Adrenal gland (tissue), 5 donors: ENCODE results near the gene NPAS3.

Experiments used
- POLR2A ChIP-seq, 2 donors: fragments of 450-650 bp; IDR thresholded peaks; one replicate each; pipeline ENCODE4 v1.6.1; 2017; ENCODE audit warnings: antibody characterized with exemption in 2 of 2, mild to moderate bottlenecking in 2 of 2, moderate library complexity in 1 of 2
- TF ChIP-seq, protein P1 (sequence below), 6 experiments: fragments of 450-650 bp in 4 of 6; fragments of 200-600 bp in 2 of 6; sonication (generic) in 1 of 6; IDR thresholded peaks; 1 replicate in 5 of 6; 2 replicates in 1 of 6; pipeline versions ENCODE4 v1.5.1 to v1.8.0; 2016 to 2021; ENCODE audit warnings: antibody characterized with exemption in 6 of 6, mild to moderate bottlenecking in 2 of 6, moderate library complexity in 1 of 6
- donor health status: DM: no; HTN: no; CAD: no.

DNA sequence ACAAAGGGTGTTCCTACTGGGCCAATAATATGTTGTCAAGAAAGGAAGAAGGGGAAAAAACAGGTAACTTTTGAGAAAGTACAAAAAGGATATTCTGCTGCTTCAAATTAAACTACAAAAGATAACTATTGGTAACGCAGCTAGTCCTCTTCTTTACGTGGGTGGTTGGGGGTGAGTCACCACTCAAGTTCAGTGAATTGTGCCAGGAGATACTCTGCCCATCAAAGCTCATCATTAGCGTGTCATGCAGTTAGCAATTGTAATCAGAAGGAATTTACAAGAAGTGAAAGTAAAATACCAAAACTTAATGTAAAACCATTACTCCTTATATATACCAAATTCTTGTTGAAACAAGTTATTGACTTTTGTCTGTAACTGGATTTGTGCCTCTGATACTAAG lies 342.0 kb downstream of the NPAS3 start:
- TF ChIP-seq, protein P1, sequence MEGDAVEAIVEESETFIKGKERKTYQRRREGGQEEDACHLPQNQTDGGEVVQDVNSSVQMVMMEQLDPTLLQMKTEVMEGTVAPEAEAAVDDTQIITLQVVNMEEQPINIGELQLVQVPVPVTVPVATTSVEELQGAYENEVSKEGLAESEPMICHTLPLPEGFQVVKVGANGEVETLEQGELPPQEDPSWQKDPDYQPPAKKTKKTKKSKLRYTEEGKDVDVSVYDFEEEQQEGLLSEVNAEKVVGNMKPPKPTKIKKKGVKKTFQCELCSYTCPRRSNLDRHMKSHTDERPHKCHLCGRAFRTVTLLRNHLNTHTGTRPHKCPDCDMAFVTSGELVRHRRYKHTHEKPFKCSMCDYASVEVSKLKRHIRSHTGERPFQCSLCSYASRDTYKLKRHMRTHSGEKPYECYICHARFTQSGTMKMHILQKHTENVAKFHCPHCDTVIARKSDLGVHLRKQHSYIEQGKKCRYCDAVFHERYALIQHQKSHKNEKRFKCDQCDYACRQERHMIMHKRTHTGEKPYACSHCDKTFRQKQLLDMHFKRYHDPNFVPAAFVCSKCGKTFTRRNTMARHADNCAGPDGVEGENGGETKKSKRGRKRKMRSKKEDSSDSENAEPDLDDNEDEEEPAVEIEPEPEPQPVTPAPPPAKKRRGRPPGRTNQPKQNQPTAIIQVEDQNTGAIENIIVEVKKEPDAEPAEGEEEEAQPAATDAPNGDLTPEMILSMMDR (IDR thresholded peaks at IDR 0.05), result no peak
- no peak for TF ChIP-seq POLR2A (IDR thresholded peaks at IDR 0.05)
